Measurements from ENCODE around the gene KRTAP9-2.
A peak's percentile ranks its signal among the peaks of the same experiment; 100 is the strongest.
"Not testable (repeated sequence)": the region's sequence is repeated elsewhere in the genome, so short reads cannot be mapped to it uniquely, and the experiment has no call there.

The KRTAP9-2 gene

GRCh38 chr17:41237116-41237515, 10.7 kb downstream of the KRTAP9-2 start:
- not testable (repeated sequence) for DNase-seq (ENCODE audit: low read depth)

- DNase-seq (ENCODE audit: low read depth): not testable (repeated sequence)
Measured at GRCh38 chr17:41237949-41238437, 11.5 kb downstream of the KRTAP9-2 start, which contains the start of gene KRTAP9-8. TSS of gene KRTAP9-8 (plus strand) at chr17:41237999. CDS start at chr17:41238052, 53 bp downstream.

- not testable (repeated sequence) for DNase-seq (ENCODE audit: low read depth)
Measured at GRCh38 chr17:41246995-41247787, 20.7 kb downstream of the KRTAP9-2 start.

- not testable (repeated sequence) for DNase-seq (ENCODE audit: low read depth)
Measured at GRCh38 chr17:41249637-41250240, 23.3 kb downstream of the KRTAP9-2 start, which contains the start of gene KRTAP9-4. TSS of gene KRTAP9-4 (plus strand) at chr17:41249687. CDS start at chr17:41249721, 34 bp downstream.

GRCh38 chr17:41251261-41251660, 24.8 kb downstream of the KRTAP9-2 start:
- DNase-seq (ENCODE audit: low read depth): no peak

- peak; percentile 56 for DNase-seq (ENCODE audit: low read depth)
Measured at GRCh38 chr17:41254861-41255260, 28.4 kb downstream of the KRTAP9-2 start.

GRCh38 chr17:41255381-41256290, 29.2 kb downstream of the KRTAP9-2 start, which contains the start of gene KRTAP9-9:
TSS of gene KRTAP9-9 (plus strand) at chr17:41255384.
- peak; percentile 49 for DNase-seq (ENCODE audit: low read depth)

- peak; percentile 39 for DNase-seq (ENCODE audit: low read depth)
Measured at GRCh38 chr17:41256291-41256685, 29.8 kb downstream of the KRTAP9-2 start.

- DNase-seq (ENCODE audit: low read depth): no peak
Measured at GRCh38 chr17:41258406-41258805, 32.0 kb downstream of the KRTAP9-2 start.

GRCh38 chr17:41263212-41263611, 36.8 kb downstream of the KRTAP9-2 start:
- DNase-seq (ENCODE audit: low read depth): no peak

- DNase-seq (ENCODE audit: low read depth): no peak
Measured at GRCh38 chr17:41264599-41264998, 38.2 kb downstream of the KRTAP9-2 start.

GRCh38 chr17:41265078-41265477, 38.6 kb downstream of the KRTAP9-2 start, which contains the start of gene KRTAP9-6:
TSS of gene KRTAP9-6 (plus strand) at chr17:41265378. CDS start at chr17:41265378, 0 bp downstream.
- DNase-seq (ENCODE audit: low read depth): no peak

GRCh38 chr17:41267711-41268110, 41.3 kb downstream of the KRTAP9-2 start:
- DNase-seq (ENCODE audit: low read depth): peak; percentile 22

- not testable (repeated sequence) for DNase-seq (ENCODE audit: low read depth)
Measured at GRCh38 chr17:41271323-41271722, 44.9 kb downstream of the KRTAP9-2 start.

GRCh38 chr17:41271858-41272257, 45.4 kb downstream of the KRTAP9-2 start:
- no peak for DNase-seq (ENCODE audit: low read depth)

GRCh38 chr17:41275648-41276190, 49.3 kb downstream of the KRTAP9-2 start, which contains the start of gene KRTAP9-7:
TSS of gene KRTAP9-7 (plus strand) at chr17:41275698. CDS start at chr17:41275698, 0 bp downstream.
- not testable (repeated sequence) for DNase-seq (ENCODE audit: low read depth)

All from EH (cell line).